Stimulated activated CD4-positive, alpha-beta T cell treated with anti-CD3 and anti-CD28 coated beads, Interleukin-4, amount 100 ng/mL, for 4 hours (primary cell): ENCODE results near the gene GPR37L1.
"Not testable (repeated sequence)": the region's sequence is repeated elsewhere in the genome, so short reads cannot be mapped to it uniquely, and the experiment has no call there.

Source experiments
- DNase-seq, 2 experiments: peaks; one replicate each; pipeline ENCODE4 v3.0.0-alpha.2; 2020

Gene GPR37L1

DNA sequence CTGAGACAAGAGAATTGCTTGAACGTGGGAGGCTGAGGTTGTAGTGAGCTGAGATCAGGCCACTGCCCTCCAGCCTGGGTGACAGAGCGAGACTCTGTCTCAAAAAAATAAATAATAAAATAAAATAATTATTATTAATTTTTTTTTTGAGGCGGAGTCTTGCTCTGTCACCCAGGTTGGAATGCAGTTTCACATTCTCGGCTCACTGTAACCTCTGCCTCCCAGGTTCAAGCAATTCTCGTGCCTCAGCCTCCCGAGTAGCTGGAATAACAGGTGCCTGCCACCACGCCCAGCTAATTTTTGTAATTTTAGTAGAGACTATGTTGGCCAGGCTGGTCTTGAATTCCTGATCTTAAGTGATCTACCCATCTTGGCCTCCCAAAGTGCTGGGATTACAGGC is 11.1 kb upstream of the GPR37L1 start:
- DNase-seq: not testable (repeated sequence)

DNA sequence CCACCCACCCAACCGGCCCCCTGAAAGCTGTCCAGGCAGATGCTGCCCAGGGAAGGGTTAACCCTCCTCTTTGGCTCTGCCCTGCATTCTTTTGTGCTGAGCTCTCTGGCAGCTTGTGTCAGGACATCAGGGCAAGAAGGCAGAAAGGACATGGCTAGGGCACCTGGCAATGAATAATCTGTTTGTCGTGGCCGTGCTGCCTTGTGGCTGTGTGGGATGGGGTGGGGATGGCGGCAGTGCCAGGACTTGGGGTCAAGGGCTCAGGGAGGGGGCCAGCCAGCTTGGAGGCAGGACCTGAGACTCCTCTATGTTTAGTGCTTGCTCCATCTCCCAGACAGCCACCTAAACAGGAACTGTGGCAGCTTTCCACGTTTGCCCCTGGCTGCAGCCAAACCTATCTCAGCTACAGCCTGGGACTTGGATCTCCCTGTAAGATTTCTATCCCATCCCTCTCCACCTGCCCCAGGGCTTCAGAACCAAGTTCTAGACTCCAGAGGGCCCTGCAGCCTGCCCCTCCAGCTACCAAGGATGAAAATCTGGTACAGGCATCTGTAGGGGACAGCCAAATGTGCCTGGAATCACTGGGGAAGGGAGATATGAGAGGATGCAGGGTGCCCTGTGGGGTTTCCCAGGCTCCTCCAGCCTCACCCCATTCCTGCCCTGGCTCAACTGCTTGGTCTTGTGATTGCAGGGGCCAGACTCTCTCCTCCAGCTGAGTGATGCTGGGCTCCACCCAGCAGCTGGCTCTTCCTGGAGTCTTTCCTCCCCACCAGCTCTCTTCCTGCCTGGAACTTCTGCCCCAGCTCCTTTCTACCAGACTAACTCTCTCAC is 9.6 kb upstream of the GPR37L1 start:
- no peak for DNase-seq

DNA sequence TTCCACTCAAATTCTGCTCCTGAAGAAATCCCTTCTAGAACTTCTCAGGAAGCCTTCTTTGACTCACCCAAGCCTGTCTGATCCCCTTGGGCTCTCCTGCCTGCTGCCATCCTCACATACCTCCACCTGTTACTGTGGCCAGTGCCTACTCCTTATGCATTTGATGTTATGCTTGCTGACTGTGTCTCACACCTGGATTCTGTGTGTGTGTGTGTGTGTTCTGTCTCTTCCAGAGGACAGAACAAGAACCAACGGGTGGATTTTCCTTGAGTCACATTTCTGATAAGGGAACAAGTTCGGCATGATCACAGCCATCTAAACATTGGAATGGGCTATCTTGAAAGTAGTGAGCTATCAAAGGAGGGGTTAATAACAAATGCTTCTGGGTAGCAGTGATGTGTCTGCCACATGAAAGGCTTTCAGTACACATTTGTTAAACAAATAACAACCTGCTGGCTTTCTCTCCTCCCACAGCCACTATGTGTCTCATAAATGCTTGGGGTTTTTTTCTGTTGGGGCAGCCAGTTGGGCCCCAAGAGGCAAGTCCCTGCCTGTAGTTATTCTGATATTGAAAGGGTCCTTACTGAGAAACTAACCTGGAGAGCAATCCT is 8.9 kb upstream of the GPR37L1 start:
- no peak for DNase-seq

DNA sequence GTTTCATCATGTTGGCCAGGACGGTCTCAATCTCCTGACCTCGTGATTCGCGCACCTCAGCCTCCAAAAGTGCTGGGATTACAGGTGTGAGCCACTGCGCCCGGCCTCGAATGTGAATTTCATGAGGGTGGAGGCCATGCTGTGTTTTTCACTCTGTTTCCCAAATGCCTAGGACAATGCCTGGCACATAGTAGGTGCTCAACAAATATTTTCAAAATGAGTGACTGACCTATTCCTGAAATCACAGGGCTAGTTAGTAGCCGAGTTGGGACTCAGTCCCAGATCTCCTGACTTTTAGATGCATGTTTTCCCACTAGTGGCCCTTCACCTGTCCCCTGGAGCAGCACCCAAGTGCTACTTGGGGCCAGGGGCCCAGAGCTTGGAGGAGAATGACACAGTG is 6.4 kb upstream of the GPR37L1 start:
- no peak for DNase-seq

DNA sequence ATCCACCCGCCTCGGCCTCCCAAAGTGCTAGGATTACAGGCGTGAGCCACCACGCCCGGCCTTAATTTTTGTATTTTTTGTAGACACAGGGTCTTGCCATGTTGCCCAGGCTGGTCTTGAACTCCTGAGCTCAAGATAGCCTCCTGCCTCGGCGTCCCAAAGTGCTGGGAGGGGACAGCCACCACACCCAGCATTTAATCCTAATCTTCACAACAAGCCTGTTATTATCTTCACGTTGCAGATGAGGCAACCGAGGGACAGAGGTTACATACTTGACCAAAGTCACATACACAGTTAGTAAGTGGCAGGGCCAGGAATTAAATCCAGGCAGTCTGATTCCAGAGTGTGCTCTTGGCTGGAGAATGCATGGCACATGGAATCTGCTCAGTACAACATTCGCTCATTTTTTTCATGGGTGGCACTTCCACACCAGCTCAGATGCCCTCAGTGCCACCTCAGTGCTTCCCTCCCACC is 4.8 kb upstream of the GPR37L1 start:
- DNase-seq: no peak

DNA sequence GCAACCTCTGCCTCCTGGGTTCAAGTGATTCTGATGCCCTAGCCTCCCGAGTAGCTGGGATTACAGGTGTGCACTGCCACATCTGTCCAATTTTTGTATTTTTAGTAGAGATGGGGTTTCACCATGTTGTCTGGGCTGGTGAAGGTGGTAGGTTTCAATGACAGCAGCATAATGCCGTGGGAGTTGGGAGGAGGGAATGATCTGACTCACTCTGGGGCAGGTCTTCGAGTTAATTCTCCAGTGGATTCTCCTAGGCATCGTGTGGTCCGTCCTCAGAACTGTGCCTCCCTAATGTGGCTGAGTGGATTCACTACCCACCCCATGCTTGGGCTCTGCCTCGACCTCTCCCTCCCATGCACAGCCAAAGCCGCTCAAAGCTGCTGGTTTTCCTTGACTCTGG is 1.7 kb upstream of the GPR37L1 start:
- no peak for DNase-seq

DNA sequence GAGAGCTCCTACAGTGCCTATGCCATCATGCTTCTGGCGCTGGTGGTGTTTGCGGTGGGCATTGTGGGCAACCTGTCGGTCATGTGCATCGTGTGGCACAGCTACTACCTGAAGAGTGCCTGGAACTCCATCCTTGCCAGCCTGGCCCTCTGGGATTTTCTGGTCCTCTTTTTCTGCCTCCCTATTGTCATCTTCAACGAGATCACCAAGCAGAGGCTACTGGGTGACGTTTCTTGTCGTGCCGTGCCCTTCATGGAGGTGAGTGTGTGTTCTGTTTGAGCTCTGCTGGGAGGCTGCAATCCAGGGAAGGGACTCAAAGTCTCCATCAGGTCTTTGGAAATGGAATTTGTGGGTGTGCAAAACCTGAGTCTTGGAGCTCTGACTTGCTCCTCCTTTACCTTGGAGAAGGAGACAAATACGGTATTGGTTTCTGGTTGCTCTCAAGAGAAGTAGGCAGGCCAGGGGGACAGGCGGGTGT is 658 bp downstream of the GPR37L1 start:
- DNase-seq: no peak

DNA sequence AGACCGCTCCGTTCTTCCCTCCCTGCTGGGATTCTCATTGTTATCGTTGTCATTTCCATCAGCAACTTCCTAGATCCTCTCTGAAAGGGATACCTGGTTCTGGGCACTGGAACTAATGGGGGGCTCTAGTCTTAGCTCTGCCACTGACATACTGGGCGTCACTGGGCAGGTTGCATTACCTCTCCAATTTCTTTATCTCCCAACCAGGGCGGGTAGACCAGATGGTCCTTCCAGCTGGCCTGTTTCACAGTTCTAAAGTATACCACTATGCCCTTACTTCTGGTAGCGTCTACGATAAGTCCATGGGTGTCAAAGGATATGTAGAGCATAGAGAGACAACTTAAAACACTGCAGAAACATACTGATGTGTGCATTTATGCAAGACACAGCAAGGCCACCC is 1.4 kb downstream of the GPR37L1 start:
- DNase-seq: no peak

DNA sequence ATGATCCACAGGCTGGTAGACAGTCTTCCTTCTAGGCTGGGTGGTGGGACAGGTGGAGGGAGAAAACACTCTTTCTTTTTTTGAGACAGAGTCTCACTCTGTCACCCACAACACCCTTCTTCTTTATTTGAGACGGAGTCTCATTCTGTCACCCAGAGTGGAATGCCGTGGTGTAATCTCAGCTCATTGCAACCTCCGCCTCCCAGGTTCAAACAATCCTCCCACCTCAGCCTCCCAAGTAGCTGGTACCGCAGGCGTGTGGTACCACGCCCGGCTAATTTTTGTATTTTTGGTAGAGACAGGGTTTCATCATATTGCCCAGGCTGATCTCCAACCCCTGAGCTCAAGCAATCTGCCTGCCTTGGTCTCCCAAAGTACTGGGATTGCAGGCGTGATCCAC is 2.9 kb downstream of the GPR37L1 start:
- no peak for DNase-seq

DNA sequence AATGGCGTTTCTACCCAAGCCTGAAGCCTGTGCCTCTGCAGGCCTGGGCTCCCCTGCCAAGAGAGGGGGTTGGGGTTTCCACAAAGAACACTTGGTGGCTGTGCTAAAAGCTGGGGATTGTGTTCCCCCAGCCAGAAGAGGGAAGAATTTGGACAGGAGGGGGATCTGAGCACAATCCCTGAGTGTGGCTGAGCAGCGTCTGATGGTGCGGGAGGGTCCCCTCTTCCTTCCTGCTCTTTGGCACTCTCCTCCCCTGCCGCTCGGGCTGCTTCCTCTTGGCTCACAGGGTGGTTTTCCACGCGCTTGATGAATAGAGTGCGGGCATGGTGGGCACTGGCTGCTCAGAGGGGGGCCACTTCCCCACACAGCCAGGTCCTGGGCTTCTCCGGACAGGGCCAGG is 3.7 kb downstream of the GPR37L1 start:
- no peak for DNase-seq

DNA sequence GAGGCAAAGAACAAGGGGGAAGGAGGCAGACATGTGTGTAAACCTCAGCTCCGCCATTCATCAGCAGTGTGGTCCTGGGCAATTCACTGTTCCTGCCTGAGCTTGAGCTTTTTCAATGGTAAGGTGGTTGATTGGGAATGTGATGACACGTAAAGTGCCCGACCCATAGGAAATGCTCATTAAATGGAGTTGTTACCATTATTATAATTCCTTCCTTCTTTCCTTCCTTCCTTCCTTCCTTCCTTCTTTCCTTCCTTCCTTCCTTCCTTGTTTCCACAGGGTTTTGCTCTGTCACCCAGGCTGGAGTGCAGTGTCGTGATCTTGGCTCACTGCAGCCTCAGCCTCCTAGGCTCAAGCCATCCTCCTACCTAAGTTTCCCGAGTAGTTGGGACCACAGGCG is 4.3 kb downstream of the GPR37L1 start:
- no peak for DNase-seq

DNA sequence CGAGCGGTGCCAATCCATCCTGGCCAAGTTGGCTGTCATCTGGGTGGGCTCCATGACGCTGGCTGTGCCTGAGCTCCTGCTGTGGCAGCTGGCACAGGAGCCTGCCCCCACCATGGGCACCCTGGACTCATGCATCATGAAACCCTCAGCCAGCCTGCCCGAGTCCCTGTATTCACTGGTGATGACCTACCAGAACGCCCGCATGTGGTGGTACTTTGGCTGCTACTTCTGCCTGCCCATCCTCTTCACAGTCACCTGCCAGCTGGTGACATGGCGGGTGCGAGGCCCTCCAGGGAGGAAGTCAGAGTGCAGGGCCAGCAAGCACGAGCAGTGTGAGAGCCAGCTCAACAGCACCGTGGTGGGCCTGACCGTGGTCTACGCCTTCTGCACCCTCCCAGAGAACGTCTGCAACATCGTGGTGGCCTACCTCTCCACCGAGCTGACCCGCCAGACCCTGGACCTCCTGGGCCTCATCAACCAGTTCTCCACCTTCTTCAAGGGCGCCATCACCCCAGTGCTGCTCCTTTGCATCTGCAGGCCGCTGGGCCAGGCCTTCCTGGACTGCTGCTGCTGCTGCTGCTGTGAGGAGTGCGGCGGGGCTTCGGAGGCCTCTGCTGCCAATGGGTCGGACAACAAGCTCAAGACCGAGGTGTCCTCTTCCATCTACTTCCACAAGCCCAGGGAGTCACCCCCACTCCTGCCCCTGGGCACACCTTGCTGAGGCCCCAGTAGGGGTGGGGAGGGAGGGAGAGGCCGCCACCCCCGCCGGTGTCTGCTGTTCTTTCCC is 5.3 kb downstream of the GPR37L1 start:
- no peak for DNase-seq

DNA sequence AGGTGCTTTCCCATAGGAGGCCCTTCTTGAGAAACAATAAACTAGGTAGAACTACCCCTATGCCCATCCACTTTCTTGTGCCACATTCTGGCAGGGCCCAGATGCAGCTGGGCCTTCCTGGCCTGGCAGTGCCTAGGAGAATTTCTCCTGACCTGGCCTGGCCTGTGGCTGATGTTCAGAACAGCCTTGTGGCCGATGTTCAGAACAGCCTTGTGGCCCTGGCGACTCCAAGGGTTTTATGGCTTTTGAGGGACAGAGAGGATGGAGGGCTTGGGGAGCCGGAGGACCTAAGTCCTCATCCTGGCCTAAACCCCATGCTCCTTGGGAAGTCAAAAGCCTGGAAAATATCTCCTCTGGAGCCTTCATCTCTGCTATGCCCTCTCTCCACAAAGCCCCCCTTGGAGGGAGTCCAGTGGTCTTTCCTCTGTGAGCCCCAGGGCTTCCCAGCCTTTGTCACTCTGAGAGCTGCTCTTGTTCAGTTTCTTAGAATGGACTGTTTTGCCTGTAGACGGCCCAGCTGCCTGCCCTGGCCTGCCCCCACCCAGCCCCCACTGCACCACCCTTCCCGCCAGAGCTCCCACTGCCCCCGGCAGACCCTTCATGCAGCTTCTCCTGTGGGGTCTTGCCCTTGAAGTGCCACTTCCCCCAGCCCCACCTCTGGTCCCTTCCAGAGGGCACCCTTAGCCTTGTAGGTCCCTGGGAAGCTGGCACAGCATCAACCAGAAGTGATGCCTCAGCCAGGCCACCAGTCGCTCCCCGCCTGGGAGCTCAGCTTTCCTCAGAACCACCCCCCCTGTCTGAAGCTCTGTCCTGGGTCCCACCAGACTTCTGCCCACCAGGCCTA is 7.0 kb downstream of the GPR37L1 start:
- DNase-seq: no peak

DNA sequence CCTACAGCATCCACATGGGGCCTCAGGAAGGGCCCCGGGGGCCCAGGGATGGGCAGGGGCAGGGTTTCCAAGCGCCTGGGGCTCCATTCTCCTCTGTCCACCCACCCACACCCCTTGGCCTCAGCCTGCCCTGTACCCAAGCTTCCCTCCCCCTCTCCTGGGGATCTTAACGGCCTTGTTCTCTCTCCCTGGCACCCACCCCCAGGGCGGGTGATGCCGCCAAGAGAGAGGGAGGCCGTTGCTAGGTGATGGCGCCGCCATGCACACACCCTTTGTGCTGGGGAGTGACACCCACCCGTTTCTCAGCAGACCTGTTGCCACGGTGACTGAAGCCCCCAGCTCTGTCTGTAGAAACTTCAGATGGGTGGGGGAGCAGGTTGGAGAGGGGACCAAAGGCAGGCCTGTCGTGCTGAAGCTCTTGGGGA is 7.6 kb downstream of the GPR37L1 start:
- no peak for DNase-seq

DNA sequence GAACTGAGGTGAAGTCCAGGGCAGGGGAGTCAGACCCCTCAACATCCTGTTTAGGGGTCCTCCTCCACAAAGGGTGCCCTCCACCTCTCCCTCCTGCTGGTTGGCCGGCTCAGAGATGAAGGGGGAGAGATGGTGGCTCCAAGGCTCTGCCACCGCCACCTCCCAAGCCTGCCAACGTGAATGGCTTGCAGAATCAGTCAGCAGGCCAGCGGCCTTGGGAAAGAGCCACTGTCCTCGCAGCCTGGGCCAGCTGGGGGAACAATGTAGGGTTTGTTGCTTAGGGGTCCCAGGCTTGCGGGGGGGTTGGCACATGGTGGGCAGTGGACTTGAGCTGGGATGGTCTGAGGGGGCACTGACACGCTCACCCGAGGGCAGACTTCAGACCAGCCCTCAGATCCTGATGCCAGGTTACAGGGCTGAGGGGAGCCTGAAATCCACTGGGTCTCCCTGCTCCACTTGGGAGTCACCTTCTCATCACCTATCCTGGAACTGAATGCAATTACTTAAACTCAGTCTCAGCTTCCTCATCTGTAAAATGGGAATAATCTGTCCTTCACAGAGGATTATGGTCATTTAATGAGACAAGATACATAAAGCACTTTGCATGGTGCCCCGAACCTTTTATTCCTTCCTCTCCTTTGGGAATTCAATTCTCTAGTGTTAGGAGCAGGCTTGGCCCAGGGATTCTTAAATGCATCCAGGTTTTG is 8.3 kb downstream of the GPR37L1 start:
- no peak for DNase-seq

DNA sequence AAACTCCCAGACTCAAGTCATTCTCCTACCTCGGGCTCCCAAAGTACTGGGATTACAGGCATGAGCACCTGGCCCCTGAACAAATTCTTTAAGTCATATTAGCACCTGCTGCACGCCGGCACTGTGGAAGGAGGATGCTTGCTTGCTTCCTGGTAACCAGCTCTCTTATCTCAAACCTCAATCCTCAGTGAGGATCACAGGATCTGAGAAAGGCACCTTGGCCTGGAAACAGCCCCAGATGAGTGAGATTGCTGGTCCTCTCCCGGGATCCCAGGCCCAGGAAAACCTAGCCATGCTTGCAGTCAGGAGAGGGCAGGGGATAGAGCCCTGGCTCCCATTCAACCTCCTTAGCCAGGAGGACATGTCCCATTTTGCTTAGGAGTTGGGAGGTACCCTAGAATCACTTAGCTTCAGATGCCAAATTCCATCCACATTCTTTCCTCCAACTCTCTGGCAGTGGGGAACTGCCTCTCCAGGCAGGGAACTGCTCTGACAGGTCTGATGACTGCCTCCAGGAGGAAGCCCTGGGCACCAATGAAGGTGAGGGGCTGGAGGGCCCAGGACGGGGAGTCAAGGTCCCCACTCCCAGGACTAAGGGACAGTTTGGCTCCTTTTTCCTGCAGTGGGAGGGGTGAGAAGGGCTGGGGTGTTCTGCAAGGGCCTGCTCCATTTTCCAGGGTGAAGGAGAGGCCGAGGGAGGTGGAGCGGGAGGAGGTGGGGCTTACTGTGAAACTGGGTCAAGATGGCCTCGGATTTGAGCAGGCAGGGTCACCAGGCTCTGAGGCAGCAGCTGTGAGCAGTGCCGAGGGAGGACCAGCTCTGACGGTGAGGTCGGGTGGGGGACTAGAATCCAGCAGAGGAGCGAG is 9.5 kb downstream of the GPR37L1 start:
- no peak for DNase-seq

DNA sequence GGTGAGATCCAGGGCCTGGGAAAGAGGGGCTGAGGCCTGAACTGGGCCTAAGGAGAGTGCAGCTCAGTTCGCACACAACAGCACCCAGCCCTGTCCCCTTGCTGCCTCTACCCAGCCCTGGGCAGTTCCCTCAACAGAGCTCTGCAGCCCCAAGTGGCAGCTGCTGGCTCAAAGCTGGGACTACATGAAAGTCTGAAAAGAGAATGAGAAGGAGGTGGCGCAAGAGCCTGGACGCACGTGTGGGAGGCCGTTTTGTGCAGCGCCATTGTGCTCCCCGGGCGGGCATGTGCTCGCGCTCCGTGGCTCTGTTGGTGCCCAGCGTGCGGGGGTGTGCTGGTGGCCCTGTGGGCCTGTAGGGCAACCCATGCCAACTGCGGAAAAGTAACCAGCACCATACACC is 10.3 kb downstream of the GPR37L1 start:
- no peak for DNase-seq

DNA sequence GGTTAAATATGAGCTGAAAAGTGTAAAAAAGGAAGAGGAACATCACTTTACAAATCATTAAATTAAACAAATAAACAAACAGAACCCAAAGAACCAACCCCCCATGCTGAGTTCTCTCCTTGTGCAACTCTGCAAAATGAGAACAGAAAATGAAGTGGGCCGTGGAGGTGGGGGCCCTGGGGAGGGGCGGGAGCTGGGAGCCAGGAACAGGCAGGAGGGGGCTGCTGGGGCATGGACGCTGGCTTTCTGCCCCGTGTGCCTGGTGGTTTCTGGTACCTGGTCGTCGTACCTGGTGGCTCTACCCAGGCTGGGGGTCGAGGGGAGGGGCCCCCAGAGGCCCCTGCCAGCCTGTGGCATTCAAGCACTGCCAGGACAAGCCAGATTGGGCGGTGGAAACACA is 10.8 kb downstream of the GPR37L1 start:
- no peak for DNase-seq

DNA sequence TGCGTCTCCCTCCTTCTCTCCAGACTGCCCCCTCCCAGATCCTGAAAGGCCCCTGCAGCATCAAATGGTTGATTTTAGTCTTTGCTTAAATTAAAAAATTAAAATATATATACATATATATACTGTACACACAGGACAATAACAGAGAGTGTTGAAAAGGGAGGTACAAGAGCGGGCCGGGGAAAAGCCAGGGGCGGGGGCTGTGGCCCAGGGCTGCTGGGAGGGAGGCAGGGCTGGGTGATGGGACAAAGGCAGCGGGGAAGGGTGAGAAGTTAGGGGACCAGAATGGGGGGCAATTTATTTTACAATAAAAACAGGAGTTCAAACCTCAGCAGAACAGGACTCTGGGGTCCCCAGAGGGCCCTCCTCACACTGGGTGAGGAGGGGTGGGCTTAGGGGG is 11.3 kb downstream of the GPR37L1 start:
- no peak for DNase-seq

DNA sequence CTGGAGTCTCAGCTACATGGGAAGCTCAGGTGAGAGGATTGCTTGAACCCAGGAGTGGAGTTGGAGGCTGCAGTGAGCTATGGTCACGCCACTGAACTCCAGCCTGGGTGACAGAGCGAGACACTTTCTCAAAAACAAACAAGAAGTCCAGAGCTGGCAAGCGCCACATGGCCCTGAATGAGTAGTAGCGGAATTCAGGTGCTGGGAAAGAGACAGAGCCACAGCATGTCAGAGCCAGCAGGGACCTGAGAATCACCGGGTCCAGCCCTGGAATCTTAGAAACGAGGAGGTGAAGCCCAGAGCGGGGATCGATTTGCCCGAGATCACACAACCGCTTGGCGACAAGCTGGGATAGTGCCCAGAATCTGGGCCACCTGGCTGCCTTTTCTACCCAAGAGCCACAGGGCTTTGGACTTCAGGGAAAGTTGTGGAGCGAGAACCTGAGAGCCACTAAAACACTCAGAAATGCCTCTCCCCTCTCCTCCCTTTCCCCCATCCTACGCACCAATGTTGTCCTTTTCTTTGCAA is 12.0 kb downstream of the GPR37L1 start:
- no peak for DNase-seq
